H9 (cell line): ENCODE measurements around the gene EDRF1. TPM values are rescaled to one million over a fixed set of nuclear protein-coding genes. Genes with fewer than 3 reads are reported as not detected.

ENCODE experiments used
- DNase-seq: peaks from one replicate; pipeline ENCODE4 v3.0.0-alpha.2; 2017
- H2AFZ ChIP-seq: one replicate; pipeline ENCODE4 v1.6.1; 2013; ENCODE audit warnings: mild to moderate bottlenecking, low read length, control low read depth, moderate library complexity
- H2AK5ac ChIP-seq: 2 replicates; pipeline ENCODE4 v1.6.1; 2013; ENCODE audit warnings: low read length, control low read depth, mixed read lengths; ENCODE audit not compliant: insufficient read length
- H2BK120ac ChIP-seq: one replicate; pipeline ENCODE4 v1.6.1; 2013; ENCODE audit warnings: low read depth, mild to moderate bottlenecking, low read length, control low read depth, inconsistent platforms; ENCODE audit not compliant: poor library complexity, severe bottlenecking
- H2BK12ac ChIP-seq: 2 replicates; pipeline ENCODE4 v1.6.1; 2013; ENCODE audit warnings: low read length, control low read depth, mixed read lengths, low read depth; ENCODE audit not compliant: insufficient read length
- H2BK15ac ChIP-seq: 2 replicates; pipeline ENCODE4 v1.6.1; 2013; ENCODE audit warnings: low read depth, low read length, control low read depth
- H2BK20ac ChIP-seq: one replicate; pipeline ENCODE4 v1.6.1; 2013; ENCODE audit warnings: low read depth, mild to moderate bottlenecking, low read length, control low read depth, inconsistent platforms; ENCODE audit not compliant: poor library complexity, severe bottlenecking
- H2BK5ac ChIP-seq: 2 replicates; pipeline ENCODE4 v1.6.1; 2013; ENCODE audit warnings: low read length, control low read depth, mixed read lengths; ENCODE audit not compliant: insufficient read length
- H3K14ac ChIP-seq: 2 replicates; pipeline ENCODE4 v1.6.1; 2013; ENCODE audit warnings: low read length, control low read depth; ENCODE audit not compliant: insufficient read depth
- H3K18ac ChIP-seq: 2 replicates; pipeline ENCODE4 v1.6.1; 2013; ENCODE audit warnings: low read depth, mild to moderate bottlenecking, mixed read lengths, low read length, control low read depth; ENCODE audit not compliant: insufficient read length
- H3K23ac ChIP-seq: 2 replicates; pipeline ENCODE4 v1.6.1; 2013; ENCODE audit warnings: low read length, control low read depth, mixed read lengths, low read depth; ENCODE audit not compliant: insufficient read length
- H3K23me2 ChIP-seq: 2 replicates; pipeline ENCODE4 v1.6.1; 2013; ENCODE audit warnings: low read depth, mild to moderate bottlenecking, mixed read lengths, low read length, control low read depth; ENCODE audit not compliant: insufficient read length, poor library complexity, severe bottlenecking
- H3K27ac ChIP-seq: 2 replicates; pipeline ENCODE4 v1.5.1; 2013; ENCODE audit warnings: low read length, control low read depth, mixed read lengths, low read depth; ENCODE audit not compliant: insufficient read length
- H3K27me3 ChIP-seq: 2 replicates; pipeline ENCODE4 v1.6.1; 2013; ENCODE audit warnings: low read length, control low read depth, inconsistent platforms; ENCODE audit not compliant: insufficient read depth
- H3K4ac ChIP-seq: 2 replicates; pipeline ENCODE4 v1.6.1; 2013; ENCODE audit warnings: low read depth, mild to moderate bottlenecking, control low read depth, inconsistent platforms, low read length, moderate library complexity
- H3K4me1 ChIP-seq: 2 replicates; pipeline ENCODE4 v1.6.1; 2013; ENCODE audit warnings: low read length, control low read depth, inconsistent platforms; ENCODE audit not compliant: insufficient read depth
- H3K4me2 ChIP-seq: 2 replicates; pipeline ENCODE4 v1.6.1; 2013; ENCODE audit warnings: low read length, control low read depth, mixed read lengths; ENCODE audit not compliant: insufficient read length, insufficient read depth
- H3K56ac ChIP-seq: 2 replicates; pipeline ENCODE4 v1.6.1; 2013; ENCODE audit warnings: low read depth, mild to moderate bottlenecking, mixed read lengths, low read length, control low read depth; ENCODE audit not compliant: insufficient read length
- H3K79me1 ChIP-seq: 2 replicates; pipeline ENCODE4 v1.6.1; 2013; ENCODE audit warnings: low read depth, mild to moderate bottlenecking, moderate library complexity, low read length, control low read depth, inconsistent platforms; ENCODE audit not compliant: insufficient read depth, poor library complexity, severe bottlenecking
- H3K79me2 ChIP-seq: 2 replicates; pipeline ENCODE4 v1.6.1; 2013; ENCODE audit warnings: low read length, control low read depth, inconsistent platforms; ENCODE audit not compliant: insufficient read depth
- H3K9ac ChIP-seq: 2 replicates; pipeline ENCODE4 v1.6.1; 2013; ENCODE audit warnings: low read length, control low read depth, mixed read lengths; ENCODE audit not compliant: insufficient read length; ENCODE audit errors: extremely low read depth
- H3K9me3 ChIP-seq: one replicate; pipeline ENCODE4 v1.6.1; 2013; ENCODE audit warnings: low read depth, low read length, inconsistent platforms; ENCODE audit not compliant: control insufficient read depth
- H3T11ph ChIP-seq: one replicate; pipeline ENCODE4 v1.6.1; 2013; ENCODE audit warnings: mild to moderate bottlenecking, low read length, control low read depth, inconsistent platforms
- H4K20me1 ChIP-seq: one replicate; pipeline ENCODE4 v1.6.1; 2013; ENCODE audit not compliant: control insufficient read depth, insufficient read length, insufficient read depth
- H4K5ac ChIP-seq: 2 replicates; pipeline ENCODE4 v1.6.1; 2013; ENCODE audit warnings: low read depth, mild to moderate bottlenecking, mixed read lengths, low read length, control low read depth; ENCODE audit not compliant: insufficient read length
- H4K8ac ChIP-seq: replicated peaks from 2 replicates; pipeline ENCODE4 v1.6.1; 2013; ENCODE audit warnings: low read length, control low read depth, mixed read lengths, low read depth; ENCODE audit not compliant: insufficient read length
- H4K91ac ChIP-seq: 2 replicates; pipeline ENCODE4 v1.6.1; 2013; ENCODE audit warnings: low read depth, mild to moderate bottlenecking, moderate library complexity, mixed read lengths, low read length, control low read depth; ENCODE audit not compliant: insufficient read length
- H3K27ac Mint-ChIP-seq, 3 experiments: 2 replicates in 2 of 3; 3 replicates in 1 of 3; pipeline ENCODE4 v1.8.0; 2020 to 2021; ENCODE audit warnings: mixed read lengths in 3 of 3, mild to moderate bottlenecking in 1 of 3, moderate library complexity in 1 of 3
- H3K27me3 Mint-ChIP-seq: 2 replicates; pipeline ENCODE4 v1.8.0; 2021; ENCODE audit warnings: low read depth, mild to moderate bottlenecking, moderate library complexity, mixed read lengths
- H3K36me3 Mint-ChIP-seq, 3 experiments: 2 replicates in 2 of 3; 3 replicates in 1 of 3; pipeline ENCODE4 v1.8.0; 2020 to 2021; ENCODE audit warnings: low read depth in 3 of 3, mixed read lengths in 3 of 3; ENCODE audit not compliant: insufficient read depth in 1 of 3
- H3K4me1 Mint-ChIP-seq, 2 experiments: 2 replicates each; pipeline ENCODE4 v1.8.0; 2020; ENCODE audit warnings: mixed read lengths in 2 of 2
- H3K4me3 Mint-ChIP-seq, 2 experiments: 2 replicates in 1 of 2; 3 replicates in 1 of 2; pipeline ENCODE4 v1.8.0; 2020 to 2021; ENCODE audit warnings: mild to moderate bottlenecking in 2 of 2, mixed read lengths in 2 of 2, moderate library complexity in 1 of 2
- H3K9me3 Mint-ChIP-seq, 2 experiments: 2 replicates in 1 of 2; 3 replicates in 1 of 2; pipeline ENCODE4 v1.8.0; 2020; ENCODE audit warnings: mild to moderate bottlenecking in 2 of 2, mixed read lengths in 2 of 2, moderate library complexity in 1 of 2
- CTCF ChIP-seq: fragments of 200-600 bp; sonication (generic); conservative IDR thresholded peaks from 3 replicates; pipeline ENCODE4 v1.8.0; 2021; ENCODE audit warnings: antibody characterized with exemption, mild to moderate bottlenecking
- WGBS: extraction: QIAGEN DNeasy Blood & Tissue Kit; methylation state at CpG from one replicate; pipeline ENCODE4 v1.1.7; 2013; ENCODE audit warnings: missing lambda C conversion rate, low lambda C conversion rate, mixed read lengths; ENCODE audit not compliant: insufficient read length; ENCODE audit errors: extremely low coverage; 5-methylcytosine and 5-hydroxymethylcytosine counted together
- total RNA-seq: library from RNA; stranded (reverse); gene quantifications from 2 replicates; pipeline ENCODE4 v1.2.1, GENCODE V29; 2021

The EDRF1 gene
- total RNA-seq, 1 experiment from 2014 or later: 51.0 TPM

GRCh38 chr10:125766511-125766910 is 47.0 kb downstream of the EDRF1 start:
- no peak overlapping the region for H3K56ac ChIP-seq
- no peak overlapping the region for H3K27ac ChIP-seq
- H2AFZ ChIP-seq: no peak overlapping the region
- H2AK5ac ChIP-seq: no peak overlapping the region
- H4K91ac ChIP-seq: no peak overlapping the region
- no peak overlapping the region for H3K14ac ChIP-seq
- H4K5ac ChIP-seq: no peak overlapping the region
- peaks cover 11 to 18% of the 10 kb centered on the region in 2 experiments for H3K4me1 Mint-ChIP-seq
- H2BK5ac ChIP-seq: no peak overlapping the region
- H3K79me2 ChIP-seq: no peaks in the 10 kb centered on the region
- no peak overlapping the region for H3K27ac Mint-ChIP-seq
- H3K4me2 ChIP-seq: no peak overlapping the region
- H2BK12ac ChIP-seq: no peak overlapping the region
- no peaks in the 10 kb centered on the region for H3K27me3 Mint-ChIP-seq
- WGBS: no CpG with 5 or more reads among the region's 4 CpGs
- H4K20me1 ChIP-seq: no peaks in the 10 kb centered on the region
- no peak overlapping the region for H3K4me3 Mint-ChIP-seq
- peaks cover 19 to 44% (median 25%) of the 10 kb centered on the region in 3 experiments; a peak in 6 of 7 replicates for H3K36me3 Mint-ChIP-seq
- no peak overlapping the region for H3K18ac ChIP-seq
- H3K9ac ChIP-seq: no peak overlapping the region
- no peaks in the 10 kb centered on the region for H3K23me2 ChIP-seq
- no peak overlapping the region for H4K8ac ChIP-seq
- no peak overlapping the region for H2BK120ac ChIP-seq
- no peak overlapping the region for H2BK20ac ChIP-seq
- H3K9me3 Mint-ChIP-seq: no peaks in the 10 kb centered on the region
- H3K23ac ChIP-seq: no peak overlapping the region
- H3K79me1 ChIP-seq: no peaks in the 10 kb centered on the region
- H3K9me3 ChIP-seq: no peaks in the 10 kb centered on the region
- H3T11ph ChIP-seq: no peak overlapping the region
- no peak overlapping the region for H2BK15ac ChIP-seq
- DNase-seq: no peak
- H3K4me1 ChIP-seq: no peaks in the 10 kb centered on the region; the same call in 1 of the 2 replicates
- H3K4ac ChIP-seq: no peak overlapping the region
- H3K27me3 ChIP-seq: no peaks in the 10 kb centered on the region
- no peak for TF ChIP-seq CTCF
